Measurements from ENCODE around the gene MAEL. TPM values are rescaled to one million over a fixed set of nuclear protein-coding genes. Genes with fewer than 3 reads are reported as not detected.

The MAEL gene
- total RNA-seq, 1 donor from 2014 or later, result not detected

DNA sequence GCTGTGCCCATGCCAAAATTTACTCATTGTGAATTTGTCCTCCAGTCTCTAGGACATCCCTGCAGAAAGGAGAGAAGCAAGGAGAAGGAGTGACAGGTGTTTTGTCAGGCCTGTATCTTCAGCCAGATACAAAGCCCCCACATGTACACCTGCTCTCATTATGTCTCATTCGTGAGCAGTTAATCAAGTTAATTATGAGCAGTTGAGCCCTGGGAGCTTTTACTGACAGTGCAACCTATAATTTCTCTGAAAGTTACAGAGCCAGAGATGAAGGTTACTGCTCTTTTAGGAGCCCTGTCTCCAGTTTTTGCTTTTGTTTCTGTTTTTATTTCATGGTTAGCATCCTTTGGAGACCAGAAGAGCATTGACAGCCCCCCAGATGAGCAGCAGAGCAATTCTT lies 8.7 kb upstream of the MAEL start:
- Mint-ChIP-seq H3K4me3 (ENCODE audit: unreplicated experiment) (no peak overlapping the region), H3K27ac (ENCODE audit: unreplicated experiment) (no peak overlapping the region), H3K4me1 (ENCODE audit: low read depth) (peaks cover 15% of the 10 kb centered on the region), H3K36me3 (ENCODE audit: low read depth) (no peaks in the 10 kb centered on the region), H3K27me3 (ENCODE audit: low read depth) (peaks cover 33% of the 10 kb centered on the region), H3K9me3 (ENCODE audit: low read depth) (no peaks in the 10 kb centered on the region)
- no peak for DNase-seq (ENCODE audit: low spot score)
- TF ChIP-seq, protein P1, sequence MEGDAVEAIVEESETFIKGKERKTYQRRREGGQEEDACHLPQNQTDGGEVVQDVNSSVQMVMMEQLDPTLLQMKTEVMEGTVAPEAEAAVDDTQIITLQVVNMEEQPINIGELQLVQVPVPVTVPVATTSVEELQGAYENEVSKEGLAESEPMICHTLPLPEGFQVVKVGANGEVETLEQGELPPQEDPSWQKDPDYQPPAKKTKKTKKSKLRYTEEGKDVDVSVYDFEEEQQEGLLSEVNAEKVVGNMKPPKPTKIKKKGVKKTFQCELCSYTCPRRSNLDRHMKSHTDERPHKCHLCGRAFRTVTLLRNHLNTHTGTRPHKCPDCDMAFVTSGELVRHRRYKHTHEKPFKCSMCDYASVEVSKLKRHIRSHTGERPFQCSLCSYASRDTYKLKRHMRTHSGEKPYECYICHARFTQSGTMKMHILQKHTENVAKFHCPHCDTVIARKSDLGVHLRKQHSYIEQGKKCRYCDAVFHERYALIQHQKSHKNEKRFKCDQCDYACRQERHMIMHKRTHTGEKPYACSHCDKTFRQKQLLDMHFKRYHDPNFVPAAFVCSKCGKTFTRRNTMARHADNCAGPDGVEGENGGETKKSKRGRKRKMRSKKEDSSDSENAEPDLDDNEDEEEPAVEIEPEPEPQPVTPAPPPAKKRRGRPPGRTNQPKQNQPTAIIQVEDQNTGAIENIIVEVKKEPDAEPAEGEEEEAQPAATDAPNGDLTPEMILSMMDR (IDR thresholded peaks at IDR 0.05), result no peak

DNA sequence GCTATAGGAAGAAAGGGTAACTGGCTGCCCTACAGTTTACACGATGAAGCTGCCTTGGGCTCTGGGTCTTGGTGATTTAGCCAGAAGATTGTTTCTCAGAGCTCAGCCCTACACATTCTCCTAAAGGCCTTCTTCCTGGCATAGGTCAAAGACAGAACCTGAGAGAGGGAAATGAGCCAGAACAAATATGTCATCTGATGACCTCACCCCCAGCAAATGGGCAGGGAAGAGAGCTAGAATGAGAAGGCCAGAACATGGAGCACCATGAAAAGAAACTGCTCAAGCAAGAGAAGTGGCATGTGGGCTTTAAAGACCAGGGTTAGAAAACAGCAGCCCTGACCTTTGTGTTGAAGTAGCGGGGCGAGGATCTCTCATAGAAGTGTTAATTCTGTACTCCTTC lies 8.3 kb upstream of the MAEL start:
- Mint-ChIP-seq H3K4me3 (ENCODE audit: unreplicated experiment) (no peak overlapping the region), H3K4me1 (ENCODE audit: low read depth) (peaks cover 15% of the 10 kb centered on the region), H3K27me3 (ENCODE audit: low read depth) (peaks cover 38% of the 10 kb centered on the region), H3K36me3 (ENCODE audit: low read depth) (no peaks in the 10 kb centered on the region), H3K27ac (ENCODE audit: unreplicated experiment) (no peak overlapping the region), H3K9me3 (ENCODE audit: low read depth) (no peaks in the 10 kb centered on the region)
- no peak for DNase-seq (ENCODE audit: low spot score)
- TF ChIP-seq, protein P1 (IDR thresholded peaks at IDR 0.05), result no peak

DNA sequence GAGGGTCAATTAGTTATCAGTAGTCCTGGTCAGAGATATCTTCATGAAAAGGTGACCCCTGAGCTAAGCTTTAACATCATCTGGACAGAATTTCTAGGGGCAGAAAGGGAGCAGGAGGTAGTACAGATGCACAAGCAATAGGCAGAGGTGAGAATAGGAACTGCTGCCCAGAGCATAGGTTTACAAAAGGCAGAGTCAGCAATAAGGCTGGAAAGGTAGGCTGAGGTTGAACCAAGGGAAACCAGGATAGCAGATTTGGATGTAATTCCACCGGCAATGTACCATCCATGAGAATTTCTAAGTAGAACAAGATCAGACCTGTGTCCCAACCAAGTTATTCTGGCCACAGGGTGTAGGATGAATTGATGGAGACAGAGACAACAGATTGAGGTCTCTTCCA lies 7.5 kb upstream of the MAEL start:
- peaks cover 45% of the 10 kb centered on the region for H3K27me3 Mint-ChIP-seq (ENCODE audit: low read depth)
- no peak overlapping the region for H3K27ac Mint-ChIP-seq (ENCODE audit: unreplicated experiment)
- no peaks in the 10 kb centered on the region for H3K9me3 Mint-ChIP-seq (ENCODE audit: low read depth)
- H3K4me1 Mint-ChIP-seq (ENCODE audit: low read depth), result peaks cover 7% of the 10 kb centered on the region
- no peaks in the 10 kb centered on the region for H3K36me3 Mint-ChIP-seq (ENCODE audit: low read depth)
- DNase-seq (ENCODE audit: low spot score), result no peak
- no peak overlapping the region for H3K4me3 Mint-ChIP-seq (ENCODE audit: unreplicated experiment)
- TF ChIP-seq, protein P1 (IDR thresholded peaks at IDR 0.05), result no peak

DNA sequence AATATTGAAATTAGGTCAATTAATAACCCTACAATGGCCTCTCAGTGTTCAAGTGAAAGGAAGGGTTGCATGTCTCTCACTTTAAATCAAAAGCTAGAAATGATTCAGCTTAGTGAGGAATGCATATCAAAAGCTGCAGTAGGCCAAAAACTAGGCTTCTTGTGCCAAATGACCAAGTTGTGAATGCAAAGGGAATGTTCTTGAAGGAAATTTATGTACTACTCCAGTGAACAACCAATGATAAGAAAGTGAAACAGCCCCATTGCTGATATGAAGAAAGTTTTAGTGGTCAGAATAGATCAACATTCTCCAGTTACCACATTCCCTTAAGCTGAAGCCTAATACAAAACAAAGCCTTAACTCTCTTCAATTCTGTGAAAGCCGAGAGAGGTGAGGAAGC lies 10.0 kb downstream of the MAEL start:
- H3K9me3 Mint-ChIP-seq (ENCODE audit: low read depth), result peaks cover 16% of the 10 kb centered on the region
- DNase-seq (ENCODE audit: low spot score), result no peak
- peaks cover 1% of the 10 kb centered on the region for H3K36me3 Mint-ChIP-seq (ENCODE audit: low read depth)
- no peaks in the 10 kb centered on the region for H3K4me1 Mint-ChIP-seq (ENCODE audit: low read depth)
- peaks cover 44% of the 10 kb centered on the region for H3K27me3 Mint-ChIP-seq (ENCODE audit: low read depth)
- H3K4me3 Mint-ChIP-seq (ENCODE audit: unreplicated experiment), result no peak overlapping the region
- TF ChIP-seq, protein P1 (IDR thresholded peaks at IDR 0.05), result no peak
- H3K27ac Mint-ChIP-seq (ENCODE audit: unreplicated experiment), result no peak overlapping the region

DNA sequence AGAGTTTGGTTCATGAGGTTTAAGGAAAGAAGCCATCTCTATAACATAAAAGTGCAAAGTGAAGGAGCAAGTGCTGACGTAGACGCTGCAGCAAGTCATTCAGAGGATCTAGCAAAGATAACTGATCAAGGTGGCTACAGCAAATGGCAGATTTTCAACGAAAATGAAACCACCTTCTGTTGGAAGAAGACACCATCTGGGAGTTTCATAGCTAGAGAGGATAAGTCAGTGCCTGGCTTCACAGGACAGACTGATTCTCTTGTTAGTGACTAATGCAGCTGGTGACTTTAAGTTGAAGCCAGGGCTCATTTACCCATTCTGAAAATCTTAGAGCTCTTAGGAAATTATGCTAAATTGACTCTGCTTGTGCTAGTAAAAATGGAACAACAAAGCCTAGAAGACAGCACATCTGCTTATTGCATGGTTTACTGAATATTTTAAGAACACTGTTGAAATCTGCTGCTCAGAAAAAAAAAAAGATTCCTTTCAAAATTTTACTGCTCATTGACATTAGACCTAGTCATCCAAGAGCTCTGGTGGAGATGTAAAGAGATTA lies 10.5 kb downstream of the MAEL start:
- Mint-ChIP-seq H3K36me3 (ENCODE audit: low read depth) (peaks cover 1% of the 10 kb centered on the region), H3K27me3 (ENCODE audit: low read depth) (peaks cover 45% of the 10 kb centered on the region), H3K9me3 (ENCODE audit: low read depth) (peaks cover 16% of the 10 kb centered on the region), H3K27ac (ENCODE audit: unreplicated experiment) (no peak overlapping the region), H3K4me3 (ENCODE audit: unreplicated experiment) (no peak overlapping the region), H3K4me1 (ENCODE audit: low read depth) (no peaks in the 10 kb centered on the region)
- TF ChIP-seq, protein P1 (IDR thresholded peaks at IDR 0.05), result no peak
- DNase-seq (ENCODE audit: low spot score), result no peak

Measured in chondrocyte (in vitro differentiated cells).